ENCODE results near the gene NCAM1. TPM values are rescaled to one million over a fixed set of nuclear protein-coding genes. Genes with fewer than 3 reads are reported as not detected.

NCAM1 gene
- total RNA-seq, 1 experiment from 2014 or later: 5.9 TPM

DNA sequence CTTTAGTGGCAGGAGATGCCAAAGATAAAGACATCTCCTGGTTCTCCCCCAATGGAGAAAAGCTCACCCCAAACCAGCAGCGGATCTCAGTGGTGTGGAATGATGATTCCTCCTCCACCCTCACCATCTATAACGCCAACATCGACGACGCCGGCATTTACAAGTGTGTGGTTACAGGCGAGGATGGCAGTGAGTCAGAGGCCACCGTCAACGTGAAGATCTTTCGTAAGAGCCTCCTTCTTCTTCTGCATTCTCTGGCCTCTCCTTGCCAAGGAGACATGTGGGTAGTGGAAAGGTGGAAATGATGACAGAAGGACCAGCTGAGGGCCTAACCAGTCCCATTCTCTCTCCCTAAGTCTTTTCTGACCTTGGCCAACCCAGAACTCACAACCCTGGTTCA, 243.1 kb downstream of the NCAM1 start:
- DNase-seq (ENCODE audit: low spot score): no peak
- H3K4me1 Mint-ChIP-seq: no peaks in the 10 kb centered on the region
- CTCF ChIA-PET: no interaction called here
- no peak for TF ChIP-seq ZNF396 (CRISPR knock-in tag; IDR thresholded peaks at IDR 0.05; ENCODE audit: borderline replicate concordance)
- no peak for TF ChIP-seq ZNF121 (CRISPR knock-in tag; IDR thresholded peaks at IDR 0.05)
- no peak for TF ChIP-seq IRF1 (CRISPR knock-in tag; IDR thresholded peaks at IDR 0.05)
- no peak for TF ChIP-seq ZNF232 (CRISPR knock-in tag; IDR thresholded peaks at IDR 0.05)
- TF ChIP-seq TEAD1 (CRISPR knock-in tag; IDR thresholded peaks at IDR 0.05): no peak
- TF ChIP-seq, protein P1, sequence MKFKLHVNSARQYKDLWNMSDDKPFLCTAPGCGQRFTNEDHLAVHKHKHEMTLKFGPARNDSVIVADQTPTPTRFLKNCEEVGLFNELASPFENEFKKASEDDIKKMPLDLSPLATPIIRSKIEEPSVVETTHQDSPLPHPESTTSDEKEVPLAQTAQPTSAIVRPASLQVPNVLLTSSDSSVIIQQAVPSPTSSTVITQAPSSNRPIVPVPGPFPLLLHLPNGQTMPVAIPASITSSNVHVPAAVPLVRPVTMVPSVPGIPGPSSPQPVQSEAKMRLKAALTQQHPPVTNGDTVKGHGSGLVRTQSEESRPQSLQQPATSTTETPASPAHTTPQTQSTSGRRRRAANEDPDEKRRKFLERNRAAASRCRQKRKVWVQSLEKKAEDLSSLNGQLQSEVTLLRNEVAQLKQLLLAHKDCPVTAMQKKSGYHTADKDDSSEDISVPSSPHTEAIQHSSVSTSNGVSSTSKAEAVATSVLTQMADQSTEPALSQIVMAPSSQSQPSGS (CRISPR knock-in tag; IDR thresholded peaks at IDR 0.05; ENCODE audit: borderline replicate concordance, low read depth): no peak
- TF ChIP-seq NR3C1 (CRISPR knock-in tag; conservative IDR thresholded peaks at IDR 0.05; ENCODE audit: low read depth): no peak
- no peak for TF ChIP-seq ELF4 (CRISPR knock-in tag; IDR thresholded peaks at IDR 0.05; ENCODE audit: low read depth)
- no peak for TF ChIP-seq JAZF1 (CRISPR knock-in tag; IDR thresholded peaks at IDR 0.05)
- no peak for TF ChIP-seq FOXK1 (CRISPR knock-in tag; IDR thresholded peaks at IDR 0.05)
- POLR2A ChIA-PET: no interaction called here
- H3K27ac Mint-ChIP-seq: no peak overlapping the region
- peaks cover 8% of the 10 kb centered on the region for H3K36me3 Mint-ChIP-seq
- H3K27me3 Mint-ChIP-seq (ENCODE audit: low read depth): no peaks in the 10 kb centered on the region; the same call in 1 of the 2 replicates
- no peak for ATAC-seq
- H3K4me3 Mint-ChIP-seq: no peak overlapping the region
- H3K9me3 Mint-ChIP-seq: peaks cover 12% of the 10 kb centered on the region

DNA sequence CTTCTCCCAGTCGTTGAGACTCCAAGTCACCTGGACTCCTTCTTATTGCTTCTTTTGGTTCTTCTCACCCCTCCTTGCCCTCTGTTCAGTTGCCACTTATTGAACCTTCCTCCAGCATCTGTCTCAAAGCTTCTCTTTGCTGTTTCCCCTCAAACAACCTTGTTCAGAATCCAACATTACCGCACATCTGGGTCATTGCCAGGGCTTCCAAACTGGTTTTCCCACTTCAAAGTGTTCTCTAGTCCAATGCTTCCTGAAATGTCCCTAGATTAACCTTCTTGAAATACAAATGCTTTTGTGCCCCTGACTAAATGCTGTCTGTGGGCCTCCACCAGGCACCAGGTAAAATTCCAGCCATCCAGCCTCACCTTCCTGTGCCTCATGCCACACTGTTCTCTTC, 252.3 kb downstream of the NCAM1 start:
- DNase-seq (ENCODE audit: low spot score): no peak
- H3K4me3 Mint-ChIP-seq: no peak overlapping the region
- H3K36me3 Mint-ChIP-seq: peaks cover 9% of the 10 kb centered on the region
- peaks cover 27% of the 10 kb centered on the region for H3K9me3 Mint-ChIP-seq
- ChIA-PET POLR2A (no interaction called here), CTCF (no interaction called here)
- no peaks in the 10 kb centered on the region; the same call in none of the 2 replicates for H3K27me3 Mint-ChIP-seq (ENCODE audit: low read depth)
- ATAC-seq: no peak
- H3K27ac Mint-ChIP-seq: no peak overlapping the region
- H3K4me1 Mint-ChIP-seq: no peaks in the 10 kb centered on the region
- TF ChIP-seq GTF2I (CRISPR knock-in tag; conservative IDR thresholded peaks at IDR 0.05): no peak
- no peak for TF ChIP-seq USF2 (CRISPR knock-in tag; IDR thresholded peaks at IDR 0.05)
- TF ChIP-seq, protein P2, sequence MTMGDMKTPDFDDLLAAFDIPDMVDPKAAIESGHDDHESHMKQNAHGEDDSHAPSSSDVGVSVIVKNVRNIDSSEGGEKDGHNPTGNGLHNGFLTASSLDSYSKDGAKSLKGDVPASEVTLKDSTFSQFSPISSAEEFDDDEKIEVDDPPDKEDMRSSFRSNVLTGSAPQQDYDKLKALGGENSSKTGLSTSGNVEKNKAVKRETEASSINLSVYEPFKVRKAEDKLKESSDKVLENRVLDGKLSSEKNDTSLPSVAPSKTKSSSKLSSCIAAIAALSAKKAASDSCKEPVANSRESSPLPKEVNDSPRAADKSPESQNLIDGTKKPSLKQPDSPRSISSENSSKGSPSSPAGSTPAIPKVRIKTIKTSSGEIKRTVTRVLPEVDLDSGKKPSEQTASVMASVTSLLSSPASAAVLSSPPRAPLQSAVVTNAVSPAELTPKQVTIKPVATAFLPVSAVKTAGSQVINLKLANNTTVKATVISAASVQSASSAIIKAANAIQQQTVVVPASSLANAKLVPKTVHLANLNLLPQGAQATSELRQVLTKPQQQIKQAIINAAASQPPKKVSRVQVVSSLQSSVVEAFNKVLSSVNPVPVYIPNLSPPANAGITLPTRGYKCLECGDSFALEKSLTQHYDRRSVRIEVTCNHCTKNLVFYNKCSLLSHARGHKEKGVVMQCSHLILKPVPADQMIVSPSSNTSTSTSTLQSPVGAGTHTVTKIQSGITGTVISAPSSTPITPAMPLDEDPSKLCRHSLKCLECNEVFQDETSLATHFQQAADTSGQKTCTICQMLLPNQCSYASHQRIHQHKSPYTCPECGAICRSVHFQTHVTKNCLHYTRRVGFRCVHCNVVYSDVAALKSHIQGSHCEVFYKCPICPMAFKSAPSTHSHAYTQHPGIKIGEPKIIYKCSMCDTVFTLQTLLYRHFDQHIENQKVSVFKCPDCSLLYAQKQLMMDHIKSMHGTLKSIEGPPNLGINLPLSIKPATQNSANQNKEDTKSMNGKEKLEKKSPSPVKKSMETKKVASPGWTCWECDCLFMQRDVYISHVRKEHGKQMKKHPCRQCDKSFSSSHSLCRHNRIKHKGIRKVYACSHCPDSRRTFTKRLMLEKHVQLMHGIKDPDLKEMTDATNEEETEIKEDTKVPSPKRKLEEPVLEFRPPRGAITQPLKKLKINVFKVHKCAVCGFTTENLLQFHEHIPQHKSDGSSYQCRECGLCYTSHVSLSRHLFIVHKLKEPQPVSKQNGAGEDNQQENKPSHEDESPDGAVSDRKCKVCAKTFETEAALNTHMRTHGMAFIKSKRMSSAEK (CRISPR knock-in tag; IDR thresholded peaks at IDR 0.05; ENCODE audit: borderline replicate concordance): no peak
- TF ChIP-seq ESRRA (CRISPR knock-in tag; IDR thresholded peaks at IDR 0.05; ENCODE audit: borderline replicate concordance): no peak
- no peak for TF ChIP-seq STAT6 (CRISPR knock-in tag; conservative IDR thresholded peaks at IDR 0.05; ENCODE audit: low read depth)
- no peak for TF ChIP-seq TEAD1 (CRISPR knock-in tag; IDR thresholded peaks at IDR 0.05)
- no peak for TF ChIP-seq NR3C1 (CRISPR knock-in tag; conservative IDR thresholded peaks at IDR 0.05; ENCODE audit: low read depth)
- TF ChIP-seq JAZF1 (CRISPR knock-in tag; IDR thresholded peaks at IDR 0.05): no peak
- TF ChIP-seq, protein P3, sequence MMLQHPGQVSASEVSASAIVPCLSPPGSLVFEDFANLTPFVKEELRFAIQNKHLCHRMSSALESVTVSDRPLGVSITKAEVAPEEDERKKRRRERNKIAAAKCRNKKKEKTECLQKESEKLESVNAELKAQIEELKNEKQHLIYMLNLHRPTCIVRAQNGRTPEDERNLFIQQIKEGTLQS (CRISPR knock-in tag; conservative IDR thresholded peaks at IDR 0.05): no peak
- no peak for TF ChIP-seq TEAD4 (CRISPR knock-in tag; IDR thresholded peaks at IDR 0.05)
- TF ChIP-seq, protein P4, sequence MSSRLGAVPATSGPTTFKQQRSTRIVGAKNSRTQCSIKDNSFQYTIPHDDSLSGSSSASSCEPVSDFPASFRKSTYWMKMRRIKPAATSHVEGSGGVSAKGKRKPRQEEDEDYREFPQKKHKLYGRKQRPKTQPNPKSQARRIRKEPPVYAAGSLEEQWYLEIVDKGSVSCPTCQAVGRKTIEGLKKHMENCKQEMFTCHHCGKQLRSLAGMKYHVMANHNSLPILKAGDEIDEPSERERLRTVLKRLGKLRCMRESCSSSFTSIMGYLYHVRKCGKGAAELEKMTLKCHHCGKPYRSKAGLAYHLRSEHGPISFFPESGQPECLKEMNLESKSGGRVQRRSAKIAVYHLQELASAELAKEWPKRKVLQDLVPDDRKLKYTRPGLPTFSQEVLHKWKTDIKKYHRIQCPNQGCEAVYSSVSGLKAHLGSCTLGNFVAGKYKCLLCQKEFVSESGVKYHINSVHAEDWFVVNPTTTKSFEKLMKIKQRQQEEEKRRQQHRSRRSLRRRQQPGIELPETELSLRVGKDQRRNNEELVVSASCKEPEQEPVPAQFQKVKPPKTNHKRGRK (CRISPR knock-in tag; IDR thresholded peaks at IDR 0.05; ENCODE audit: borderline replicate concordance): no peak
- TF ChIP-seq, protein P5, sequence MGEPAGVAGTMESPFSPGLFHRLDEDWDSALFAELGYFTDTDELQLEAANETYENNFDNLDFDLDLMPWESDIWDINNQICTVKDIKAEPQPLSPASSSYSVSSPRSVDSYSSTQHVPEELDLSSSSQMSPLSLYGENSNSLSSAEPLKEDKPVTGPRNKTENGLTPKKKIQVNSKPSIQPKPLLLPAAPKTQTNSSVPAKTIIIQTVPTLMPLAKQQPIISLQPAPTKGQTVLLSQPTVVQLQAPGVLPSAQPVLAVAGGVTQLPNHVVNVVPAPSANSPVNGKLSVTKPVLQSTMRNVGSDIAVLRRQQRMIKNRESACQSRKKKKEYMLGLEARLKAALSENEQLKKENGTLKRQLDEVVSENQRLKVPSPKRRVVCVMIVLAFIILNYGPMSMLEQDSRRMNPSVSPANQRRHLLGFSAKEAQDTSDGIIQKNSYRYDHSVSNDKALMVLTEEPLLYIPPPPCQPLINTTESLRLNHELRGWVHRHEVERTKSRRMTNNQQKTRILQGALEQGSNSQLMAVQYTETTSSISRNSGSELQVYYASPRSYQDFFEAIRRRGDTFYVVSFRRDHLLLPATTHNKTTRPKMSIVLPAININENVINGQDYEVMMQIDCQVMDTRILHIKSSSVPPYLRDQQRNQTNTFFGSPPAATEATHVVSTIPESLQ (CRISPR knock-in tag; IDR thresholded peaks at IDR 0.05): no peak
